Neutrophil (primary cell): ENCODE measurements around the gene MGRN1.

Experiments
- H3K27ac ChIP-seq: fragments of 200-600 bp; sonication (generic); 2 replicates; pipeline ENCODE4 v1.5.1; 2016; ENCODE audit warnings: mild to moderate bottlenecking, moderate library complexity
- H3K27me3 ChIP-seq: fragments of 200-600 bp; sonication (generic); 2 replicates; pipeline ENCODE4 v1.6.0; 2016; ENCODE audit warnings: mild to moderate bottlenecking
- H3K36me3 ChIP-seq: fragments of 200-600 bp; sonication (generic); 2 replicates; pipeline ENCODE4 v1.5.1; 2017
- H3K4me1 ChIP-seq, 2 experiments: fragments of 200-600 bp in 1 of 2; sonication (generic) in 1 of 2; 1 replicate in 1 of 2; 2 replicates in 1 of 2; pipeline versions ENCODE4 v1.5.1 to v1.6.1; 2013 to 2016; ENCODE audit warnings: low read depth in 1 of 2, low read length in 1 of 2, mild to moderate bottlenecking in 1 of 2, moderate library complexity in 1 of 2; ENCODE audit not compliant: control insufficient read depth in 1 of 2, insufficient read depth in 1 of 2
- H3K4me3 ChIP-seq, 2 experiments: fragments of 200-600 bp in 1 of 2; sonication (generic) in 1 of 2; 1 replicate in 1 of 2; 2 replicates in 1 of 2; pipeline ENCODE4 v1.5.1; 2013 to 2016; ENCODE audit warnings: low read depth in 1 of 2, low read length in 1 of 2, mild to moderate bottlenecking in 1 of 2, moderate library complexity in 1 of 2
- H3K9me3 ChIP-seq: fragments of 200-600 bp; sonication (generic); 2 replicates; pipeline ENCODE4 v1.5.1; 2016
- TF ChIP-seq, protein P1 (sequence below): fragments of 200-600 bp; sonication (generic); IDR thresholded peaks from 2 replicates; pipeline ENCODE4 v1.5.1; 2016; ENCODE audit warnings: antibody characterized with exemption

Gene MGRN1

DNA sequence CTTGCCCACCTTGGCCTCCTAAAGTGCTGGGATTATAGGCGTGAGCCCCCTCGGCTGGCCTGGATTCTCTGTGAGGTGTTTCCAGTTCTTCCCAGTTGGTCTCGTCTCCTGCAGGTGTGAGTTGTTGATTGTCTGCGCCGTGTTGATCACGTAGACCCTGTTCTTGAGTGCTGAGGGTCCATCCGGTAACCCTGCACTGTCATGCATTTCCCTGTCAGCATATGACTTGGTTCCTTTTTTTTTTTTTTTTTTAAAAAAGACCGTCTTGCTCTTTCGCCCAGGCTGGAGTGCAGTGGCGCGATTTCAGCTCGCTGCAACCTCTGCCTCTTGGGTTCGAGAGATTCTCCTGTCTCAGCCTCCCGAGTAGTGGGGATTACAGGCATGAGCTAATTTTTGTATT lies 17.3 kb downstream of the MGRN1 start:
- Histone ChIP-seq H3K36me3 (peaks cover 50% of the 10 kb centered on the region), H3K4me3 (peak overlapping the region; percentile 25 to 41), H3K4me1 (peaks cover 32 to 35% of the 10 kb centered on the region in 2 experiments), H3K9me3 (no peaks in the 10 kb centered on the region), H3K27ac (peak overlapping the region; percentile 79), H3K27me3 (no peaks in the 10 kb centered on the region)
- TF ChIP-seq, protein P1, sequence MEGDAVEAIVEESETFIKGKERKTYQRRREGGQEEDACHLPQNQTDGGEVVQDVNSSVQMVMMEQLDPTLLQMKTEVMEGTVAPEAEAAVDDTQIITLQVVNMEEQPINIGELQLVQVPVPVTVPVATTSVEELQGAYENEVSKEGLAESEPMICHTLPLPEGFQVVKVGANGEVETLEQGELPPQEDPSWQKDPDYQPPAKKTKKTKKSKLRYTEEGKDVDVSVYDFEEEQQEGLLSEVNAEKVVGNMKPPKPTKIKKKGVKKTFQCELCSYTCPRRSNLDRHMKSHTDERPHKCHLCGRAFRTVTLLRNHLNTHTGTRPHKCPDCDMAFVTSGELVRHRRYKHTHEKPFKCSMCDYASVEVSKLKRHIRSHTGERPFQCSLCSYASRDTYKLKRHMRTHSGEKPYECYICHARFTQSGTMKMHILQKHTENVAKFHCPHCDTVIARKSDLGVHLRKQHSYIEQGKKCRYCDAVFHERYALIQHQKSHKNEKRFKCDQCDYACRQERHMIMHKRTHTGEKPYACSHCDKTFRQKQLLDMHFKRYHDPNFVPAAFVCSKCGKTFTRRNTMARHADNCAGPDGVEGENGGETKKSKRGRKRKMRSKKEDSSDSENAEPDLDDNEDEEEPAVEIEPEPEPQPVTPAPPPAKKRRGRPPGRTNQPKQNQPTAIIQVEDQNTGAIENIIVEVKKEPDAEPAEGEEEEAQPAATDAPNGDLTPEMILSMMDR, result no peak

DNA sequence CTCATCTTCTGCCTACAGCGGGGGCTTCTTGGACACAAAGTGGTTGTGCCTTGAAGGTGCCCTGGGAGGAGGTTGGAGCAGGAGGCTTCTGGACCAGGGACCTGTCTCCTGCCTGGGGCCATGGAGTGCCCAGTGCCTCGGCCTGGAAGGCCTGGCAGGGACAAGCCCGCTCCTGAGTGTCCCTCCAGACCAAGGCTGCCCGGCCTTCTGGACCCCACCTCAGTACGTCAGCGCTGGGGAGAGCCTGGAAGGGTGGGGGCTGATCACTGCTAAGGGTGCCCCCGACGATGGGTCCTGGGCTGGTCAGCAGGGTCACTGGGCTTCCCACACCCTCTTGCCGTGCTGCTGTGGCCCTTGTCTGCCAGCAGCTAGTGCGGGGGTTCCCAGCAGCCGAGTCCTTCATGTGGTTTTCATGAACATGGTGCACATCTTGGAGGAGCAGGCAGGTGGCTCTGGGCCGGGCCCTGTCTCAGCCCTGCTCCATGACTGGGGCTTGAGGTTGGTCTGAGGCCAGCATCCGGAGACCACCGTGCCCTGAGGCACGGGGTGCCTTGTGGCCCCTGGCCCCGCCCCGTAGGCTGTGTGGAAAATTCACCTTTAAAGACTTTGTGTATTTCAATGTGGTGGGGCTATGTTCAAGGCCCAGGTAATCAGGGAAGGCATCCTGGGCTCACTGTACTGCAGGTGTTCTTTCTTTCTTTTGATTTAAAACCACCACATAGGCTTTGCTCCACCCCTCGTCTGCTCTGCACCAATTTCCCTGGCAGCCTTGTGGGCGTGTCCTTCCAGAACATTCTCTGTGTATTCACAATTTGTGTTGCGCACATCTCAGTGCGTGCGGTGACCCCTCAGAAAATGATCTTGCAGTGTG lies 22.4 kb downstream of the MGRN1 start:
- Histone ChIP-seq H3K27me3 (no peaks in the 10 kb centered on the region), H3K4me3 (no peak overlapping the region), H3K36me3 (peaks cover 46% of the 10 kb centered on the region), H3K4me1 (peaks cover 10 to 17% of the 10 kb centered on the region in 2 experiments), H3K27ac (peak overlapping the region; percentile 10), H3K9me3 (no peaks in the 10 kb centered on the region)
- TF ChIP-seq, protein P1, result no peak

GRCh38 chr16:4647644-4647980 lies 23.0 kb downstream of the MGRN1 start:
- Histone ChIP-seq H3K4me3 (no peak overlapping the region), H3K36me3 (peaks cover 52% of the 10 kb centered on the region), H3K9me3 (no peaks in the 10 kb centered on the region), H3K27ac (peak overlapping the region; percentile 3), H3K27me3 (no peaks in the 10 kb centered on the region), H3K4me1 (peaks cover 4 to 11% of the 10 kb centered on the region in 2 experiments)
- TF ChIP-seq, protein P1, result no peak

DNA sequence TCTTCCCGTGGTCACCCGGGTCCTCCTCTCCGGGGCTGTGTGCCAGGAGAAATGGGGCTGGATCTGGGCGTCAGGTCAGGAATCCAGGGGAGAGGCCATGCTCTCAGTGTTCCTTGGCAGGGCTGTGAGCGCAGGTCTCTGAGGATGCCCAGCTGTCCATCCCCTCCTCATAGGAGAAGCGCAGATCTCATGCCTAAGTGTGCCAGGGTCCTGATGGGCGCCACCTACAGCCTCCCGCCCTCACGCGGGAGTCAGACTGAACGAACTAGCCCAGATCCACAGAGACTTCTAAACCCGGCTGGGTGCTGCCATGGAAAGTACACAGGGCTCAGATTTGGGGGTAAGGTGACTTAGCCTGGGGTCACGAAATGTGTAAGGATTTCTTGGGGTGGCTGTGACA lies 24.3 kb downstream of the MGRN1 start:
- peaks cover 3 to 11% of the 10 kb centered on the region in 2 experiments for H3K4me1 ChIP-seq
- H3K27me3 ChIP-seq, result no peaks in the 10 kb centered on the region
- TF ChIP-seq, protein P1, result no peak
- no peaks in the 10 kb centered on the region for H3K9me3 ChIP-seq
- H3K36me3 ChIP-seq, result peaks cover 65% of the 10 kb centered on the region
- peak overlapping the region; percentile 69 for H3K27ac ChIP-seq
- H3K4me3 ChIP-seq, result no peak overlapping the region

- H3K9me3 ChIP-seq, result no peaks in the 10 kb centered on the region
- H3K36me3 ChIP-seq, result peaks cover 75% of the 10 kb centered on the region
- peaks cover 3 to 11% of the 10 kb centered on the region in 2 experiments for H3K4me1 ChIP-seq
- H3K27me3 ChIP-seq, result no peaks in the 10 kb centered on the region
- H3K4me3 ChIP-seq, result no peak overlapping the region
- peak overlapping the region; percentile 69 for H3K27ac ChIP-seq
- TF ChIP-seq, protein P1, result no peak
These were observed 25.3 kb downstream of the MGRN1 start for GRCh38 chr16:4649744-4650442.
